H9 (cell line): ENCODE data around the gene B9D1. TPM values are rescaled to one million over a fixed set of nuclear protein-coding genes. Genes with fewer than 3 reads are reported as not detected.

Source experiments
- DNase-seq: peaks from one replicate; pipeline ENCODE4 v3.0.0-alpha.2; 2017
- H2AFZ ChIP-seq: one replicate; pipeline ENCODE4 v1.6.1; 2013; ENCODE audit warnings: mild to moderate bottlenecking, low read length, control low read depth, moderate library complexity
- H2AK5ac ChIP-seq: 2 replicates; pipeline ENCODE4 v1.6.1; 2013; ENCODE audit warnings: low read length, control low read depth, mixed read lengths; ENCODE audit not compliant: insufficient read length
- H2BK120ac ChIP-seq: one replicate; pipeline ENCODE4 v1.6.1; 2013; ENCODE audit warnings: low read depth, mild to moderate bottlenecking, low read length, control low read depth, inconsistent platforms; ENCODE audit not compliant: poor library complexity, severe bottlenecking
- H2BK12ac ChIP-seq: 2 replicates; pipeline ENCODE4 v1.6.1; 2013; ENCODE audit warnings: low read length, control low read depth, mixed read lengths, low read depth; ENCODE audit not compliant: insufficient read length
- H2BK15ac ChIP-seq: 2 replicates; pipeline ENCODE4 v1.6.1; 2013; ENCODE audit warnings: low read depth, low read length, control low read depth
- H2BK20ac ChIP-seq: one replicate; pipeline ENCODE4 v1.6.1; 2013; ENCODE audit warnings: low read depth, mild to moderate bottlenecking, low read length, control low read depth, inconsistent platforms; ENCODE audit not compliant: poor library complexity, severe bottlenecking
- H2BK5ac ChIP-seq: 2 replicates; pipeline ENCODE4 v1.6.1; 2013; ENCODE audit warnings: low read length, control low read depth, mixed read lengths; ENCODE audit not compliant: insufficient read length
- H3K14ac ChIP-seq: 2 replicates; pipeline ENCODE4 v1.6.1; 2013; ENCODE audit warnings: low read length, control low read depth; ENCODE audit not compliant: insufficient read depth
- H3K18ac ChIP-seq: 2 replicates; pipeline ENCODE4 v1.6.1; 2013; ENCODE audit warnings: low read depth, mild to moderate bottlenecking, mixed read lengths, low read length, control low read depth; ENCODE audit not compliant: insufficient read length
- H3K23ac ChIP-seq: 2 replicates; pipeline ENCODE4 v1.6.1; 2013; ENCODE audit warnings: low read length, control low read depth, mixed read lengths, low read depth; ENCODE audit not compliant: insufficient read length
- H3K23me2 ChIP-seq: 2 replicates; pipeline ENCODE4 v1.6.1; 2013; ENCODE audit warnings: low read depth, mild to moderate bottlenecking, mixed read lengths, low read length, control low read depth; ENCODE audit not compliant: insufficient read length, poor library complexity, severe bottlenecking
- H3K27ac ChIP-seq: 2 replicates; pipeline ENCODE4 v1.5.1; 2013; ENCODE audit warnings: low read length, control low read depth, mixed read lengths, low read depth; ENCODE audit not compliant: insufficient read length
- H3K27me3 ChIP-seq: 2 replicates; pipeline ENCODE4 v1.6.1; 2013; ENCODE audit warnings: low read length, control low read depth, inconsistent platforms; ENCODE audit not compliant: insufficient read depth
- H3K4ac ChIP-seq: 2 replicates; pipeline ENCODE4 v1.6.1; 2013; ENCODE audit warnings: low read depth, mild to moderate bottlenecking, control low read depth, inconsistent platforms, low read length, moderate library complexity
- H3K4me1 ChIP-seq: 2 replicates; pipeline ENCODE4 v1.6.1; 2013; ENCODE audit warnings: low read length, control low read depth, inconsistent platforms; ENCODE audit not compliant: insufficient read depth
- H3K4me2 ChIP-seq: 2 replicates; pipeline ENCODE4 v1.6.1; 2013; ENCODE audit warnings: low read length, control low read depth, mixed read lengths; ENCODE audit not compliant: insufficient read length, insufficient read depth
- H3K56ac ChIP-seq: 2 replicates; pipeline ENCODE4 v1.6.1; 2013; ENCODE audit warnings: low read depth, mild to moderate bottlenecking, mixed read lengths, low read length, control low read depth; ENCODE audit not compliant: insufficient read length
- H3K79me1 ChIP-seq: 2 replicates; pipeline ENCODE4 v1.6.1; 2013; ENCODE audit warnings: low read depth, mild to moderate bottlenecking, moderate library complexity, low read length, control low read depth, inconsistent platforms; ENCODE audit not compliant: insufficient read depth, poor library complexity, severe bottlenecking
- H3K79me2 ChIP-seq: 2 replicates; pipeline ENCODE4 v1.6.1; 2013; ENCODE audit warnings: low read length, control low read depth, inconsistent platforms; ENCODE audit not compliant: insufficient read depth
- H3K9ac ChIP-seq: 2 replicates; pipeline ENCODE4 v1.6.1; 2013; ENCODE audit warnings: low read length, control low read depth, mixed read lengths; ENCODE audit not compliant: insufficient read length; ENCODE audit errors: extremely low read depth
- H3K9me3 ChIP-seq: one replicate; pipeline ENCODE4 v1.6.1; 2013; ENCODE audit warnings: low read depth, low read length, inconsistent platforms; ENCODE audit not compliant: control insufficient read depth
- H3T11ph ChIP-seq: one replicate; pipeline ENCODE4 v1.6.1; 2013; ENCODE audit warnings: mild to moderate bottlenecking, low read length, control low read depth, inconsistent platforms
- H4K20me1 ChIP-seq: one replicate; pipeline ENCODE4 v1.6.1; 2013; ENCODE audit not compliant: control insufficient read depth, insufficient read length, insufficient read depth
- H4K5ac ChIP-seq: 2 replicates; pipeline ENCODE4 v1.6.1; 2013; ENCODE audit warnings: low read depth, mild to moderate bottlenecking, mixed read lengths, low read length, control low read depth; ENCODE audit not compliant: insufficient read length
- H4K8ac ChIP-seq: replicated peaks from 2 replicates; pipeline ENCODE4 v1.6.1; 2013; ENCODE audit warnings: low read length, control low read depth, mixed read lengths, low read depth; ENCODE audit not compliant: insufficient read length
- H4K91ac ChIP-seq: 2 replicates; pipeline ENCODE4 v1.6.1; 2013; ENCODE audit warnings: low read depth, mild to moderate bottlenecking, moderate library complexity, mixed read lengths, low read length, control low read depth; ENCODE audit not compliant: insufficient read length
- H3K27ac Mint-ChIP-seq, 3 experiments: 2 replicates in 2 of 3; 3 replicates in 1 of 3; pipeline ENCODE4 v1.8.0; 2020 to 2021; ENCODE audit warnings: mixed read lengths in 3 of 3, mild to moderate bottlenecking in 1 of 3, moderate library complexity in 1 of 3
- H3K27me3 Mint-ChIP-seq: 2 replicates; pipeline ENCODE4 v1.8.0; 2021; ENCODE audit warnings: low read depth, mild to moderate bottlenecking, moderate library complexity, mixed read lengths
- H3K36me3 Mint-ChIP-seq, 3 experiments: 2 replicates in 2 of 3; 3 replicates in 1 of 3; pipeline ENCODE4 v1.8.0; 2020 to 2021; ENCODE audit warnings: low read depth in 3 of 3, mixed read lengths in 3 of 3; ENCODE audit not compliant: insufficient read depth in 1 of 3
- H3K4me1 Mint-ChIP-seq, 2 experiments: 2 replicates each; pipeline ENCODE4 v1.8.0; 2020; ENCODE audit warnings: mixed read lengths in 2 of 2
- H3K4me3 Mint-ChIP-seq, 2 experiments: 2 replicates in 1 of 2; 3 replicates in 1 of 2; pipeline ENCODE4 v1.8.0; 2020 to 2021; ENCODE audit warnings: mild to moderate bottlenecking in 2 of 2, mixed read lengths in 2 of 2, moderate library complexity in 1 of 2
- H3K9me3 Mint-ChIP-seq, 2 experiments: 2 replicates in 1 of 2; 3 replicates in 1 of 2; pipeline ENCODE4 v1.8.0; 2020; ENCODE audit warnings: mild to moderate bottlenecking in 2 of 2, mixed read lengths in 2 of 2, moderate library complexity in 1 of 2
- WGBS: extraction: QIAGEN DNeasy Blood & Tissue Kit; methylation state at CpG from one replicate; pipeline ENCODE4 v1.1.7; 2013; ENCODE audit warnings: missing lambda C conversion rate, low lambda C conversion rate, mixed read lengths; ENCODE audit not compliant: insufficient read length; ENCODE audit errors: extremely low coverage; 5-methylcytosine and 5-hydroxymethylcytosine counted together
- total RNA-seq: library from RNA; stranded (reverse); gene quantifications from 2 replicates; pipeline ENCODE4 v1.2.1, GENCODE V29; 2021
- TF ChIP-seq, protein P1 (sequence below): fragments of 200-600 bp; sonication (generic); conservative IDR thresholded peaks from 3 replicates; pipeline ENCODE4 v1.8.0; 2021; ENCODE audit warnings: antibody characterized with exemption, mild to moderate bottlenecking

Gene B9D1
- total RNA-seq, 1 experiment from 2014 or later, result 30.4 TPM

DNA sequence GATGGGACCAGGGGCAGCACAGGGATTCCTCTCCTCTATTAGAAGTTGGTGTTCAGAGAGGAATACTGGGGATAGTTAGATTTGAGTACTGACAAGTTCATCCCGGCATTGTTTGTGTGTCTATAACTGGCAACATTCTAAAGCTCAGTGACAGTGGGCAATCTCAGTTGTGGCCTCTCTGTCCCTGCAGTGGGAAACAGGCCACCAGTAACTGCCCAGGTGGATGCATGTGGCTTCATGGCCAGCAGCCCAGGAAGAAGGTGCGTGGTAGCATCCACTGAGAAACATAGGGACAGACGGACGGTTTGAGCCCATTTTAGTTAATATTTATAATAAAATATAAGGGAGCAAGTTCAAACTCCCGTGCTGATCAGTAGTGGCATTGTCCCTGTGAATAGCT lies 51.5 kb downstream of the B9D1 start:
- H3K23me2 ChIP-seq, result no peaks in the 10 kb centered on the region
- Mint-ChIP-seq H3K4me1 (peaks cover 9 to 15% of the 10 kb centered on the region in 2 experiments), H3K27ac (peak overlapping the region in 1 of 3 experiments; percentile 70; a peak in 2 of 7 replicates), H3K4me3 (no peak overlapping the region), H3K27me3 (no peaks in the 10 kb centered on the region), H3K36me3 (peaks cover 15 to 66% (median 40%) of the 10 kb centered on the region in 3 experiments; a peak in 6 of 7 replicates), H3K9me3 (no peaks in the 10 kb centered on the region)
- no peak overlapping the region for H2AFZ ChIP-seq
- H4K5ac ChIP-seq, result no peak overlapping the region
- no peak overlapping the region for H2BK120ac ChIP-seq
- no peak overlapping the region for H3K4me2 ChIP-seq
- no peaks in the 10 kb centered on the region for H3K27me3 ChIP-seq
- no peak overlapping the region for H2BK15ac ChIP-seq
- no peak for DNase-seq
- no peak overlapping the region for H4K8ac ChIP-seq
- H3K18ac ChIP-seq, result no peak overlapping the region
- no peaks in the 10 kb centered on the region for H3K79me1 ChIP-seq
- no peak overlapping the region for H3K14ac ChIP-seq
- TF ChIP-seq, protein P1, sequence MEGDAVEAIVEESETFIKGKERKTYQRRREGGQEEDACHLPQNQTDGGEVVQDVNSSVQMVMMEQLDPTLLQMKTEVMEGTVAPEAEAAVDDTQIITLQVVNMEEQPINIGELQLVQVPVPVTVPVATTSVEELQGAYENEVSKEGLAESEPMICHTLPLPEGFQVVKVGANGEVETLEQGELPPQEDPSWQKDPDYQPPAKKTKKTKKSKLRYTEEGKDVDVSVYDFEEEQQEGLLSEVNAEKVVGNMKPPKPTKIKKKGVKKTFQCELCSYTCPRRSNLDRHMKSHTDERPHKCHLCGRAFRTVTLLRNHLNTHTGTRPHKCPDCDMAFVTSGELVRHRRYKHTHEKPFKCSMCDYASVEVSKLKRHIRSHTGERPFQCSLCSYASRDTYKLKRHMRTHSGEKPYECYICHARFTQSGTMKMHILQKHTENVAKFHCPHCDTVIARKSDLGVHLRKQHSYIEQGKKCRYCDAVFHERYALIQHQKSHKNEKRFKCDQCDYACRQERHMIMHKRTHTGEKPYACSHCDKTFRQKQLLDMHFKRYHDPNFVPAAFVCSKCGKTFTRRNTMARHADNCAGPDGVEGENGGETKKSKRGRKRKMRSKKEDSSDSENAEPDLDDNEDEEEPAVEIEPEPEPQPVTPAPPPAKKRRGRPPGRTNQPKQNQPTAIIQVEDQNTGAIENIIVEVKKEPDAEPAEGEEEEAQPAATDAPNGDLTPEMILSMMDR, result no peak
- no peak overlapping the region for H3K23ac ChIP-seq
- H3T11ph ChIP-seq, result no peak overlapping the region
- no peak overlapping the region for H3K56ac ChIP-seq
- H2BK12ac ChIP-seq, result no peak overlapping the region
- H3K9ac ChIP-seq, result no peak overlapping the region
- no peak overlapping the region for H2BK20ac ChIP-seq
- no peaks in the 10 kb centered on the region for H3K79me2 ChIP-seq
- no peaks in the 10 kb centered on the region for H3K9me3 ChIP-seq
- no peak overlapping the region for H2BK5ac ChIP-seq
- no peaks in the 10 kb centered on the region; the same call in 1 of the 2 replicates for H3K4me1 ChIP-seq
- H4K91ac ChIP-seq, result no peak overlapping the region
- no CpG with 5 or more reads among the region's 5 CpGs for WGBS
- H4K20me1 ChIP-seq, result peaks cover 2% of the 10 kb centered on the region
- H3K27ac ChIP-seq, result no peak overlapping the region
- no peak overlapping the region for H3K4ac ChIP-seq
- no peak overlapping the region for H2AK5ac ChIP-seq
